ENCODE results near the gene ABCG1. TPM values are rescaled to one million over a fixed set of nuclear protein-coding genes. Genes with fewer than 3 reads are reported as not detected.

The ABCG1 gene
- total RNA-seq, 1 experiment from 2014 or later, result 6.0 TPM

- no peak for DNase-seq (ENCODE audit: low spot score)
Measured at GRCh38 chr21:42308914-42309752, 90.2 kb downstream of the ABCG1 start.

GRCh38 chr21:42309753-42310213, 90.8 kb downstream of the ABCG1 start:
- in situ Hi-C loops (cut with HindIII; ENCODE audit: low sequenced_read_pairs), result no loop called here
- peak; percentile 32 for DNase-seq (ENCODE audit: low spot score)

More at GRCh38 chr21:42308914-42309752, 90.2 kb downstream of the ABCG1 start:
- in situ Hi-C loops (cut with HindIII; ENCODE audit: low sequenced_read_pairs), result no loop called here

GRCh38 chr21:42310411-42311001, 91.6 kb downstream of the ABCG1 start:
- DNase-seq (ENCODE audit: low spot score), result no peak
- in situ Hi-C loops (cut with HindIII; ENCODE audit: low sequenced_read_pairs), result no loop called here

- in situ Hi-C loops (cut with HindIII; ENCODE audit: low sequenced_read_pairs), result no loop called here
- no peak for DNase-seq (ENCODE audit: low spot score)
Measured at GRCh38 chr21:42311160-42311559, 92.2 kb downstream of the ABCG1 start.

GRCh38 chr21:42311816-42312625, 93.1 kb downstream of the ABCG1 start:
- in situ Hi-C loops (cut with HindIII; ENCODE audit: low sequenced_read_pairs), result no loop called here
- no peak for DNase-seq (ENCODE audit: low spot score)

- DNase-seq (ENCODE audit: low spot score), result no peak
- in situ Hi-C loops (cut with HindIII; ENCODE audit: low sequenced_read_pairs), result no loop called here
Measured at GRCh38 chr21:42312626-42313104, 93.7 kb downstream of the ABCG1 start.

GRCh38 chr21:42313501-42313969, 94.6 kb downstream of the ABCG1 start:
- in situ Hi-C loops (cut with HindIII; ENCODE audit: low sequenced_read_pairs), result no loop called here
- DNase-seq (ENCODE audit: low spot score), result no peak

GRCh38 chr21:42314616-42315295, 95.8 kb downstream of the ABCG1 start:
- in situ Hi-C loops (cut with HindIII; ENCODE audit: low sequenced_read_pairs), result no loop called here
- no peak for DNase-seq (ENCODE audit: low spot score)

- no peak for DNase-seq (ENCODE audit: low spot score)
Measured at GRCh38 chr21:42315296-42315891, 96.5 kb downstream of the ABCG1 start, which contains the start of gene TFF3. TFF3 (minus strand) TSS chr21:42315409; CDS start chr21:42315374, 35 bp downstream.

GRCh38 chr21:42316891-42317290, 98.0 kb downstream of the ABCG1 start:
- in situ Hi-C loops (cut with HindIII; ENCODE audit: low sequenced_read_pairs), result no loop called here
- no peak for DNase-seq (ENCODE audit: low spot score)

More at GRCh38 chr21:42315296-42315891, 96.5 kb downstream of the ABCG1 start, which contains the start of gene TFF3:
- in situ Hi-C loops (cut with HindIII; ENCODE audit: low sequenced_read_pairs), result no loop called here

GRCh38 chr21:42317341-42317741, 98.4 kb downstream of the ABCG1 start:
- in situ Hi-C loops (cut with HindIII; ENCODE audit: low sequenced_read_pairs), result no loop called here
- no peak for DNase-seq (ENCODE audit: low spot score)

- no peak for DNase-seq (ENCODE audit: low spot score)
Measured at GRCh38 chr21:42317826-42318746, 99.1 kb downstream of the ABCG1 start.

GRCh38 chr21:42319376-42319775, 100.4 kb downstream of the ABCG1 start:
- in situ Hi-C loops (cut with HindIII; ENCODE audit: low sequenced_read_pairs), result no loop called here
- no peak for DNase-seq (ENCODE audit: low spot score)

More at GRCh38 chr21:42317826-42318746, 99.1 kb downstream of the ABCG1 start:
- in situ Hi-C loops (cut with HindIII; ENCODE audit: low sequenced_read_pairs), result no loop called here

GRCh38 chr21:42319851-42320572, 101.1 kb downstream of the ABCG1 start:
- no peak for DNase-seq (ENCODE audit: low spot score)
- in situ Hi-C loops (cut with HindIII; ENCODE audit: low sequenced_read_pairs), result no loop called here

GRCh38 chr21:42320791-42321190, 101.9 kb downstream of the ABCG1 start:
- in situ Hi-C loops (cut with HindIII; ENCODE audit: low sequenced_read_pairs), result no loop called here
- DNase-seq (ENCODE audit: low spot score), result no peak

GRCh38 chr21:42321231-42321630, 102.3 kb downstream of the ABCG1 start:
- in situ Hi-C loops (cut with HindIII; ENCODE audit: low sequenced_read_pairs), result no loop called here
- no peak for DNase-seq (ENCODE audit: low spot score)

GRCh38 chr21:42321845-42322244, 102.9 kb downstream of the ABCG1 start:
- in situ Hi-C loops (cut with HindIII; ENCODE audit: low sequenced_read_pairs), result no loop called here
- DNase-seq (ENCODE audit: low spot score), result no peak

Measured in G401 (cell line).